Mucosa of stomach (tissue), 1 donor: ENCODE data around the gene DCAF5.
"Not testable (repeated sequence)": the region's sequence is repeated elsewhere in the genome, so short reads cannot be mapped to it uniquely, and the experiment has no call there.

Experiments used
- H3K27me3 ChIP-seq: one replicate; pipeline ENCODE4 v1.7.0; 2013; ENCODE audit warnings: mild to moderate bottlenecking, low read length; ENCODE audit not compliant: control insufficient read depth, insufficient read depth
- H3K36me3 ChIP-seq: one replicate; pipeline ENCODE4 v1.7.0; 2013; ENCODE audit warnings: low read length; ENCODE audit not compliant: control insufficient read depth, insufficient read depth
- H3K4me1 ChIP-seq: one replicate; pipeline ENCODE4 v1.7.0; 2013; ENCODE audit warnings: mild to moderate bottlenecking, low read length; ENCODE audit not compliant: control insufficient read depth, insufficient read depth
- H3K4me3 ChIP-seq: one replicate; pipeline ENCODE4 v1.7.0; 2013; ENCODE audit warnings: low read length
- H3K9ac ChIP-seq: one replicate; pipeline ENCODE4 v1.7.0; 2013; ENCODE audit warnings: mild to moderate bottlenecking, low read length, moderate library complexity
- H3K9me3 ChIP-seq: one replicate; pipeline ENCODE4 v1.7.0; 2013; ENCODE audit warnings: mild to moderate bottlenecking, low read length, moderate library complexity; ENCODE audit not compliant: control insufficient read depth
- donor health status: Pancreatic carcinoma.

The DCAF5 gene

GRCh38 chr14:69090187-69090789 lies 62.6 kb downstream of the DCAF5 start:
- H3K9me3 ChIP-seq = no peaks in the 10 kb centered on the region
- H3K27me3 ChIP-seq = no peaks in the 10 kb centered on the region
- no peak overlapping the region for H3K9ac ChIP-seq
- no peaks in the 10 kb centered on the region for H3K4me1 ChIP-seq
- H3K4me3 ChIP-seq = no peak overlapping the region
- H3K36me3 ChIP-seq = no peaks in the 10 kb centered on the region

GRCh38 chr14:69089046-69089445 lies 63.9 kb downstream of the DCAF5 start:
- no peaks in the 10 kb centered on the region for H3K27me3 ChIP-seq
- no peak overlapping the region for H3K4me3 ChIP-seq
- H3K9ac ChIP-seq = no peak overlapping the region
- no peaks in the 10 kb centered on the region for H3K36me3 ChIP-seq
- no peaks in the 10 kb centered on the region for H3K4me1 ChIP-seq
- H3K9me3 ChIP-seq = no peaks in the 10 kb centered on the region

GRCh38 chr14:69088586-69088985 lies 64.3 kb downstream of the DCAF5 start:
- Histone ChIP-seq H3K27me3 (no peaks in the 10 kb centered on the region), H3K9ac (no peak overlapping the region), H3K36me3 (no peaks in the 10 kb centered on the region), H3K4me3 (no peak overlapping the region), H3K4me1 (no peaks in the 10 kb centered on the region), H3K9me3 (no peaks in the 10 kb centered on the region)

- H3K9ac ChIP-seq = no peak overlapping the region
- no peaks in the 10 kb centered on the region for H3K9me3 ChIP-seq
- H3K27me3 ChIP-seq = no peaks in the 10 kb centered on the region
- no peak overlapping the region for H3K4me3 ChIP-seq
- no peaks in the 10 kb centered on the region for H3K36me3 ChIP-seq
- no peaks in the 10 kb centered on the region for H3K4me1 ChIP-seq
These were observed 65.9 kb downstream of the DCAF5 start for GRCh38 chr14:69087061-69087461.

- H3K9ac ChIP-seq = no peak overlapping the region
- no peaks in the 10 kb centered on the region for H3K27me3 ChIP-seq
- no peak overlapping the region for H3K4me3 ChIP-seq
- no peaks in the 10 kb centered on the region for H3K36me3 ChIP-seq
- no peaks in the 10 kb centered on the region for H3K9me3 ChIP-seq
- peaks cover 4% of the 10 kb centered on the region for H3K4me1 ChIP-seq
These were observed 66.4 kb downstream of the DCAF5 start for GRCh38 chr14:69086537-69086936.

- no peak overlapping the region for H3K9ac ChIP-seq
- H3K27me3 ChIP-seq = no peaks in the 10 kb centered on the region
- no peak overlapping the region for H3K4me3 ChIP-seq
- H3K4me1 ChIP-seq = peaks cover 20% of the 10 kb centered on the region
- H3K36me3 ChIP-seq = no peaks in the 10 kb centered on the region
- no peaks in the 10 kb centered on the region for H3K9me3 ChIP-seq
These were observed 68.9 kb downstream of the DCAF5 start for GRCh38 chr14:69084023-69084422.

GRCh38 chr14:69083181-69083580 lies 69.7 kb downstream of the DCAF5 start:
- no peaks in the 10 kb centered on the region for H3K9me3 ChIP-seq
- H3K9ac ChIP-seq = no peak overlapping the region
- no peaks in the 10 kb centered on the region for H3K36me3 ChIP-seq
- H3K4me3 ChIP-seq = no peak overlapping the region
- H3K27me3 ChIP-seq = no peaks in the 10 kb centered on the region
- H3K4me1 ChIP-seq = peaks cover 29% of the 10 kb centered on the region

- Histone ChIP-seq H3K9ac (no peak overlapping the region), H3K4me1 (peaks cover 36% of the 10 kb centered on the region), H3K27me3 (no peaks in the 10 kb centered on the region), H3K4me3 (no peak overlapping the region), H3K36me3 (no peaks in the 10 kb centered on the region), H3K9me3 (no peaks in the 10 kb centered on the region)
These were observed 71.6 kb downstream of the DCAF5 start for GRCh38 chr14:69081271-69081670.

- Histone ChIP-seq H3K4me1 (peaks cover 36% of the 10 kb centered on the region), H3K9ac (no peak overlapping the region), H3K27me3 (no peaks in the 10 kb centered on the region), H3K36me3 (no peaks in the 10 kb centered on the region), H3K4me3 (no peak overlapping the region), H3K9me3 (no peaks in the 10 kb centered on the region)
These were observed 73.2 kb downstream of the DCAF5 start for GRCh38 chr14:69079747-69080146.

GRCh38 chr14:69079188-69079742 lies 73.7 kb downstream of the DCAF5 start:
- H3K4me3 ChIP-seq = no peak overlapping the region
- peak overlapping the region; percentile 36 for H3K9ac ChIP-seq
- no peaks in the 10 kb centered on the region for H3K27me3 ChIP-seq
- H3K9me3 ChIP-seq = no peaks in the 10 kb centered on the region
- peaks cover 36% of the 10 kb centered on the region for H3K4me1 ChIP-seq
- H3K36me3 ChIP-seq = no peaks in the 10 kb centered on the region

GRCh38 chr14:69077841-69078240 lies 75.1 kb downstream of the DCAF5 start:
- Histone ChIP-seq H3K27me3 (no peaks in the 10 kb centered on the region), H3K9me3 (no peaks in the 10 kb centered on the region), H3K9ac (no peak overlapping the region), H3K36me3 (no peaks in the 10 kb centered on the region), H3K4me1 (peaks cover 36% of the 10 kb centered on the region), H3K4me3 (no peak overlapping the region)

GRCh38 chr14:69077185-69077584 lies 75.7 kb downstream of the DCAF5 start:
- H3K9me3 ChIP-seq, H3K36me3 ChIP-seq, H3K4me3 ChIP-seq, H3K27me3 ChIP-seq, H3K9ac ChIP-seq: not testable (repeated sequence)
- peaks cover 36% of the 10 kb centered on the region for H3K4me1 ChIP-seq

- Histone ChIP-seq H3K4me3 (no peak overlapping the region), H3K9me3 (no peaks in the 10 kb centered on the region), H3K4me1 (peaks cover 30% of the 10 kb centered on the region)
These were observed 76.6 kb downstream of the DCAF5 start for GRCh38 chr14:69076341-69076740.

More at GRCh38 chr14:69076341-69076740, 76.6 kb downstream of the DCAF5 start:
- Histone ChIP-seq H3K9ac (no peak overlapping the region), H3K36me3 (no peaks in the 10 kb centered on the region), H3K27me3 (no peaks in the 10 kb centered on the region)
